PC-3 (cell line): ENCODE measurements around the gene PIH1D1.

Experiments
- EZH2 ChIP-seq: fragments of 300-600 bp; sonication (generic); IDR thresholded peaks from one replicate; pipeline ENCODE4 v1.6.1; 2017; ENCODE audit warnings: antibody characterized with exemption, mild to moderate bottlenecking, low read length; ENCODE audit not compliant: unreplicated experiment
- EZH2phosphoT487 ChIP-seq: fragments of 300-600 bp; sonication (generic); IDR thresholded peaks from 2 replicates; pipeline ENCODE4 v1.6.1; 2018; ENCODE audit warnings: mild to moderate bottlenecking, antibody characterized with exemption, low read length, borderline replicate concordance
- TF ChIP-seq, protein P1 (sequence below): fragments of 300-600 bp; sonication (generic); conservative IDR thresholded peaks from 2 replicates; pipeline ENCODE4 v1.5.1; 2017; ENCODE audit warnings: antibody characterized with exemption, low read depth, mild to moderate bottlenecking, low read length

DNA sequence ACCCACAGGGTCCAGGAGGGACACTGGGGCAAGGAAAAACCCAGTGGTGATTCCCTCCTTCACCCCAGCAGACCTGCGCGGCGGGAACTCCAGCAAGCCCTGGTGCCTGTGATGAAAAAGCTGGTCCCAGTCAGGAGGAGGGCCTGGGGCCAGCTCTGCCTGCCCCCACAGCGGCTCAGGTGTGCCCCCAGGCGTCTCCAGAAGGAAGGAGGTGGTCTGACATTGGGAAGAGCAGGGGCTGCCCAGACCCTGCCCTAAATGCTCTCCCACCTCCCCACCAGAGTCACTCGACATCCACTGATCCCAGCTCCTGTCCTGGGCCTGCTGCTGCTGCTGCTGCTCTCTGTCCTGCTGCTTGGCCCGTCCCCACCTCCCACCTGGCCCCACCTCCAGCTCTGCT, 34.5 kb downstream of the PIH1D1 start:
- TF ChIP-seq, protein P1, sequence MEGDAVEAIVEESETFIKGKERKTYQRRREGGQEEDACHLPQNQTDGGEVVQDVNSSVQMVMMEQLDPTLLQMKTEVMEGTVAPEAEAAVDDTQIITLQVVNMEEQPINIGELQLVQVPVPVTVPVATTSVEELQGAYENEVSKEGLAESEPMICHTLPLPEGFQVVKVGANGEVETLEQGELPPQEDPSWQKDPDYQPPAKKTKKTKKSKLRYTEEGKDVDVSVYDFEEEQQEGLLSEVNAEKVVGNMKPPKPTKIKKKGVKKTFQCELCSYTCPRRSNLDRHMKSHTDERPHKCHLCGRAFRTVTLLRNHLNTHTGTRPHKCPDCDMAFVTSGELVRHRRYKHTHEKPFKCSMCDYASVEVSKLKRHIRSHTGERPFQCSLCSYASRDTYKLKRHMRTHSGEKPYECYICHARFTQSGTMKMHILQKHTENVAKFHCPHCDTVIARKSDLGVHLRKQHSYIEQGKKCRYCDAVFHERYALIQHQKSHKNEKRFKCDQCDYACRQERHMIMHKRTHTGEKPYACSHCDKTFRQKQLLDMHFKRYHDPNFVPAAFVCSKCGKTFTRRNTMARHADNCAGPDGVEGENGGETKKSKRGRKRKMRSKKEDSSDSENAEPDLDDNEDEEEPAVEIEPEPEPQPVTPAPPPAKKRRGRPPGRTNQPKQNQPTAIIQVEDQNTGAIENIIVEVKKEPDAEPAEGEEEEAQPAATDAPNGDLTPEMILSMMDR, result no peak
- no peak for TF ChIP-seq EZH2
- no peak for TF ChIP-seq EZH2phosphoT487
